ENCODE results near the gene PPP3CA. TPM values are rescaled to one million over a fixed set of nuclear protein-coding genes. Genes with fewer than 3 reads are reported as not detected.

PPP3CA gene
- total and polyA plus RNA-seq, 2 of the 13 experiments (the other 11 are each of a cell fraction or from before 2014, with no cell fraction given) = 4.8 to 13.2 TPM

- Histone ChIP-seq H3K36me3 (replicated peaks in 1 of 2; ENCODE audit: control insufficient read depth in 1 of 2, insufficient read depth in 2 of 2, low read length in 2 of 2) (no peaks in the 10 kb centered on the region), H3K4me3 (replicated peaks in 1 of 3; ENCODE audit: insufficient read depth in 1 of 3, low read depth in 2 of 3, low read length in 3 of 3) (no peak overlapping the region), H3K9ac (ENCODE audit: insufficient read depth, low read depth, low read length) (no peak overlapping the region), H3K27me3 (ENCODE audit: control insufficient read depth in 1 of 2, insufficient read depth in 2 of 2, low read length in 2 of 2) (no peaks in the 10 kb centered on the region), H3K4me1 (ENCODE audit: insufficient read depth, low read length) (peaks cover 55% of the 10 kb centered on the region), H3K79me2 (ENCODE audit: insufficient read depth, low read length) (no peaks in the 10 kb centered on the region), H3K9me3 (ENCODE audit: low read length) (no peaks in the 10 kb centered on the region), H4K20me1 (ENCODE audit: insufficient read depth, low read length) (no peaks in the 10 kb centered on the region), H2AFZ (ENCODE audit: low read length) (no peak overlapping the region), H3K27ac (ENCODE audit: extremely low read length, insufficient read depth, low read length) (no peak overlapping the region), H3K4me2 (ENCODE audit: low read depth, low read length) (0 out of 2 replicates have a peak overlapping the region, but pooled peaks have one; percentile 26)
- CTCF ChIA-PET (ENCODE audit: low intra/inter-chr PET ratio, low total read pairs) = no interaction called here
- intact Hi-C loops (cut with micrococcal nuclease; ENCODE audit: unreplicated experiment) = no loop called here
- in situ Hi-C loops (cut with HindIII; ENCODE audit: extremely low pct_ligation_motif_present, low pct_unique_long_range_greater_than_20kb) = loop anchor here (10.0 kb wide), 1 partner anchor 146 kb away; the partner anchor contains the start of gene PPP3CA
- ATAC-seq (peak; percentile 45), FAIRE-seq (no peak), DNase-seq (ENCODE audit: low spot score) (peak; percentile 20)
- 79% methylated on average over 4 of the region's 4 CpGs for WGBS (ENCODE audit: low lambda C conversion rate)
- no TSS peak for BruUV-seq (replicated peaks)
- POLR2A ChIA-PET = no interaction called here
- TF ChIP-seq TAF15 (IDR thresholded peaks at IDR 0.05; ENCODE audit: low read depth, low read length, poor library complexity, severe bottlenecking) = no peak
- no peak for TF ChIP-seq ZNF432 (CRISPR knock-in tag; IDR thresholded peaks at IDR 0.05; ENCODE audit: borderline replicate concordance)
- no peak for TF ChIP-seq SOX13 (IDR thresholded peaks at IDR 0.05)
- TF ChIP-seq SOX13 (CRISPR knock-in tag; conservative IDR thresholded peaks at IDR 0.05 in 1 of 2, IDR thresholded peaks at IDR 0.05 in 1 of 2) = 0 out of 4 replicates have a peak, but pooled peaks of 1 of the 2 experiments have one; percentile 9
- TF ChIP-seq PAXIP1 (CRISPR knock-in tag; conservative IDR thresholded peaks at IDR 0.05) = 0 out of 2 replicates have a peak, but pooled peaks have one; percentile 25
- TF ChIP-seq ZNF484 (CRISPR knock-in tag; IDR thresholded peaks at IDR 0.05; ENCODE audit: borderline replicate concordance, low read depth) = no peak
- no peak for TF ChIP-seq ZNF362 (CRISPR knock-in tag; IDR thresholded peaks at IDR 0.05; ENCODE audit: borderline replicate concordance)
- TF ChIP-seq POGZ (CRISPR knock-in tag; IDR thresholded peaks at IDR 0.05) = no peak
- no peak for TF ChIP-seq ZBTB33 (CRISPR knock-in tag; IDR thresholded peaks at IDR 0.05)
- no peak for TF ChIP-seq ZSCAN25 (CRISPR knock-in tag; IDR thresholded peaks at IDR 0.05)
- no peak for TF ChIP-seq ZFAT (CRISPR knock-in tag; conservative IDR thresholded peaks at IDR 0.05)
- no peak for TF ChIP-seq ATF2 (CRISPR knock-in tag; IDR thresholded peaks at IDR 0.05)
- TF ChIP-seq PHF21A (CRISPR knock-in tag; IDR thresholded peaks at IDR 0.05) = peak; percentile 24; the same call in 1 of the 2 replicates
- no peak for TF ChIP-seq RCOR2 (CRISPR knock-in tag; IDR thresholded peaks at IDR 0.05)
- TF ChIP-seq CBX2 (IDR thresholded peaks at IDR 0.05; ENCODE audit: low read depth, low read length) = no peak
- no peak for TF ChIP-seq CBX2 (CRISPR knock-in tag; IDR thresholded peaks at IDR 0.05; ENCODE audit: low read depth)
These were observed 148.5 kb downstream of the PPP3CA start for GRCh38 chr4:101198682-101199339.
